ENCODE results near the gene EXOC6.

GRCh38 chr10:92918603-92919002, 70.3 kb downstream of the EXOC6 start:
- no peak for TF ChIP-seq ASH2L (IDR thresholded peaks at IDR 0.05; ENCODE audit: insufficient read length, low read depth, low read length)
- TF ChIP-seq BORCS8-MEF2B (CRISPR knock-in tag; IDR thresholded peaks at IDR 0.05): no peak
- no peak for TF ChIP-seq KDM1A (CRISPR knock-in tag; IDR thresholded peaks at IDR 0.05)
- TF ChIP-seq DNMT1 (CRISPR knock-in tag; IDR thresholded peaks at IDR 0.05): no peak
- TF ChIP-seq ZNF558 (CRISPR knock-in tag; IDR thresholded peaks at IDR 0.05; ENCODE audit: borderline replicate concordance): no peak
- no peak for TF ChIP-seq EZH2 (conservative IDR thresholded peaks at IDR 0.05; ENCODE audit: low read depth, low read length)
- TF ChIP-seq RAD51 (IDR thresholded peaks at IDR 0.05; ENCODE audit: borderline replicate concordance): no peak
- no peak for TF ChIP-seq TCF12 (IDR thresholded peaks at IDR 0.05)
- TF ChIP-seq TCF12 (CRISPR knock-in tag; IDR thresholded peaks at IDR 0.05): no peak
- no peak for TF ChIP-seq TARDBP (CRISPR knock-in tag; IDR thresholded peaks at IDR 0.05)
- no peak for TF ChIP-seq KAT7 (CRISPR knock-in tag; IDR thresholded peaks at IDR 0.05; ENCODE audit: borderline replicate concordance)
- TF ChIP-seq MTA3 (CRISPR knock-in tag; IDR thresholded peaks at IDR 0.05): no peak
- no peak for TF ChIP-seq CREB3 (CRISPR knock-in tag; IDR thresholded peaks at IDR 0.05)
- no peak for TF ChIP-seq CTCF (CRISPR knock-in tag; IDR thresholded peaks at IDR 0.05)
- no peak for TF ChIP-seq FOXA3 (CRISPR knock-in tag; IDR thresholded peaks at IDR 0.05)
